ENCODE measurements around the gene TTLL9. TPM values are rescaled to one million over a fixed set of nuclear protein-coding genes. Genes with fewer than 3 reads are reported as not detected.

TTLL9 gene
- polyA plus RNA-seq, 3 donors: 0.21 TPM; not detected in 2

DNA sequence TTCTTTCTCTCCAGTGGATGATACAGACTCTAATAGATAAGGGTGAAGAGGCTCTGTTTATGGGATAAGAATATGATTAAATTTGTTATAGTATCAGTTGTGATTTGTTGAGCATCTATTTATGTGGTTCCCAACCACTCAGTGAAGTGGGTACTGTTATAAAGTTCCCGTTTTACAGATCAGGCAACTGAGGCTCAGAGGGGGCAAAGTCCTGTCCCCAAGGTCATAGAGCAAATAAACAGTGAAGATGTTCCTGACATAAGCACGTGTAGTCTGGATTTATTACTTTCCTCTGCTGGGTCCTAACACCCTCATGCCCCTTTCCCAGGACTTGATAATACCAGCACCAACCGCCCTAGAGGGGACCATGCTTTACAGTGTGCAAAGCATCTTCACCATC, 4.2 kb upstream of the TTLL9 start:
- H3K79me2 ChIP-seq (ENCODE audit: insufficient read depth, low read length): no peaks in the 10 kb centered on the region
- no peak overlapping the region for H3K4me3 ChIP-seq (replicated peaks in 1 of 3; ENCODE audit: low read depth in 2 of 3, low read length in 3 of 3)
- intact Hi-C loops (cut with micrococcal nuclease): no loop called here
- H2AFZ ChIP-seq (ENCODE audit: insufficient read depth, low read depth, low read length, poor library complexity, severe bottlenecking): no peak overlapping the region
- no peak overlapping the region for H3K4me2 ChIP-seq (replicated peaks; ENCODE audit: extremely low read depth, low read length, poor library complexity, severe bottlenecking)
- WGBS (ENCODE audit: insufficient coverage): 87% methylated on average over 2 of the region's 3 CpGs
- no peak for DNase-seq
- peaks cover 22 to 30% of the 10 kb centered on the region in 2 donors for H3K27me3 ChIP-seq (ENCODE audit: control insufficient read depth in 2 of 2, insufficient read depth in 2 of 2, low read length in 2 of 2)
- H3K4me1 Mint-ChIP-seq: peaks cover 24% of the 10 kb centered on the region
- H3K27me3 Mint-ChIP-seq (ENCODE audit: low read depth in 3 of 3): peaks cover 28 to 45% (median 38%) of the 10 kb centered on the region in 3 donors
- no peak overlapping the region for H3K4me3 Mint-ChIP-seq
- H3K9ac ChIP-seq (ENCODE audit: insufficient read depth, low read length, poor library complexity, severe bottlenecking): no peak overlapping the region
- no peak overlapping the region for H3K27ac ChIP-seq (ENCODE audit: low read depth in 1 of 2, low read length in 2 of 2)
- no peak overlapping the region for H3K27ac Mint-ChIP-seq
- peaks cover 0 to 15% (median 8%) of the 10 kb centered on the region in 7 donors for H3K9me3 Mint-ChIP-seq
- H4K20me1 ChIP-seq (ENCODE audit: insufficient read depth, low read length): no peaks in the 10 kb centered on the region
- peaks cover 0 to 16% of the 10 kb centered on the region in 2 donors for H3K9me3 ChIP-seq (replicated peaks in 1 of 2; ENCODE audit: control insufficient read depth in 1 of 2, insufficient read depth in 1 of 2, low read length in 2 of 2)
- no peaks in the 10 kb centered on the region for H3K36me3 ChIP-seq (replicated peaks in 1 of 2; ENCODE audit: control insufficient read depth in 1 of 2, insufficient read depth in 2 of 2, low read length in 2 of 2)
- H3K36me3 Mint-ChIP-seq: peaks cover 8 to 12% of the 10 kb centered on the region in 2 donors
- peaks cover 10 to 23% of the 10 kb centered on the region in 2 donors for H3K4me1 ChIP-seq (ENCODE audit: control insufficient read depth in 1 of 2, insufficient read depth in 2 of 2, low read length in 2 of 2)
- TF ChIP-seq, protein P1, sequence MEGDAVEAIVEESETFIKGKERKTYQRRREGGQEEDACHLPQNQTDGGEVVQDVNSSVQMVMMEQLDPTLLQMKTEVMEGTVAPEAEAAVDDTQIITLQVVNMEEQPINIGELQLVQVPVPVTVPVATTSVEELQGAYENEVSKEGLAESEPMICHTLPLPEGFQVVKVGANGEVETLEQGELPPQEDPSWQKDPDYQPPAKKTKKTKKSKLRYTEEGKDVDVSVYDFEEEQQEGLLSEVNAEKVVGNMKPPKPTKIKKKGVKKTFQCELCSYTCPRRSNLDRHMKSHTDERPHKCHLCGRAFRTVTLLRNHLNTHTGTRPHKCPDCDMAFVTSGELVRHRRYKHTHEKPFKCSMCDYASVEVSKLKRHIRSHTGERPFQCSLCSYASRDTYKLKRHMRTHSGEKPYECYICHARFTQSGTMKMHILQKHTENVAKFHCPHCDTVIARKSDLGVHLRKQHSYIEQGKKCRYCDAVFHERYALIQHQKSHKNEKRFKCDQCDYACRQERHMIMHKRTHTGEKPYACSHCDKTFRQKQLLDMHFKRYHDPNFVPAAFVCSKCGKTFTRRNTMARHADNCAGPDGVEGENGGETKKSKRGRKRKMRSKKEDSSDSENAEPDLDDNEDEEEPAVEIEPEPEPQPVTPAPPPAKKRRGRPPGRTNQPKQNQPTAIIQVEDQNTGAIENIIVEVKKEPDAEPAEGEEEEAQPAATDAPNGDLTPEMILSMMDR (IDR thresholded peaks at IDR 0.05): no peak

DNA sequence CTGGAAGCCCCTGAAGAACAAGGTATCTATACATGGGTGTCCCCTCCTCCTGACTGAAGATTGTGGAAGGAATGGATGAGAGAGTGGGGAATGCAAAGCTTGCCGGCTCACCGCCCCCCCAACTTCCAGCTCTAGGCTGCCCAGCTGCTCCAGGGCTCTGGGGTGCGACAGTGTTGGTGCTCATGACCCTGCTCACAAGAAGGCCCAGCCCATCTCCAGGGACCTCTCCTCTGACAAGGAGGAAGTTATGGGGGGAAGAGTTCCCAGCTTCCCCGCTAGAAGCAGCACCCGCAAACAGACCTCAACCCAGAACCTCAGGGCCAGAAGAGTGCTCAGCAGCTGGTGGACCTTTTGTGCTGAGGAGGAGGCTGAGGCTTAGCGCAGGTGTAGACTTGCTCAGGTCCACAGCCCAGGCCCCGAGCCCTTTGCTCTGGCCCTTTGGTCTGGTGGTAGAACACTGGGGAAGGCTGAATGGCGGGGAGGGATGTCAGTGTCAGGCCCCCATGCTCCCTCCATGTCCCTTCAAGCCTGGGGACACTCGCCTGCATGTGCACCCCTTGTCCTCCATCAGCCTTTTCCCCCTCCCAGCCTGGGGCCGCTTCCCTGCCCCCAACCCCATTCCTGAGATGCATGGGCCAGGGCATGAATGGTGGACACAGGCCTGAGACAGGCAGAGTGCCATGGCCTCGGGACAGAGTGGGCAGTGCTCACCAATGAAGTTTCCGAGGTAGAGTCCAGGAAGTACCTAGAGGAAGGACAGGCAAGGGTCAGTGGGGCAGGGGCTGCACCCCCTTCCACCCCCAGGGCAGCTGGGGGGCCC, 1.4 kb upstream of the TTLL9 start:
- intact Hi-C loops (cut with micrococcal nuclease): no loop called here
- Histone ChIP-seq H3K9me3 (replicated peaks in 1 of 2; ENCODE audit: control insufficient read depth in 1 of 2, insufficient read depth in 1 of 2, low read length in 2 of 2) (peaks cover 0 to 18% of the 10 kb centered on the region in 2 donors), H4K20me1 (ENCODE audit: insufficient read depth, low read length) (no peaks in the 10 kb centered on the region), H3K4me1 (ENCODE audit: control insufficient read depth in 1 of 2, insufficient read depth in 2 of 2, low read length in 2 of 2) (peaks cover 9 to 15% of the 10 kb centered on the region in 2 donors), H3K4me2 (replicated peaks; ENCODE audit: extremely low read depth, low read length, poor library complexity, severe bottlenecking) (peak overlapping the region; percentile 78), H3K27ac (ENCODE audit: low read depth in 1 of 2, low read length in 2 of 2) (no peak overlapping the region), H3K4me3 (replicated peaks in 1 of 3; ENCODE audit: low read depth in 2 of 3, low read length in 3 of 3) (no peak overlapping the region), H3K36me3 (replicated peaks in 1 of 2; ENCODE audit: control insufficient read depth in 1 of 2, insufficient read depth in 2 of 2, low read length in 2 of 2) (no peaks in the 10 kb centered on the region), H2AFZ (ENCODE audit: insufficient read depth, low read depth, low read length, poor library complexity, severe bottlenecking) (no peak overlapping the region), H3K9ac (ENCODE audit: insufficient read depth, low read length, poor library complexity, severe bottlenecking) (no peak overlapping the region), H3K79me2 (ENCODE audit: insufficient read depth, low read length) (no peaks in the 10 kb centered on the region), H3K27me3 (ENCODE audit: control insufficient read depth in 2 of 2, insufficient read depth in 2 of 2, low read length in 2 of 2) (peaks cover 28 to 42% of the 10 kb centered on the region in 2 donors)
- H3K27me3 Mint-ChIP-seq (ENCODE audit: low read depth in 3 of 3): peaks cover 35 to 51% (median 42%) of the 10 kb centered on the region in 3 donors
- H3K4me1 Mint-ChIP-seq: peaks cover 20% of the 10 kb centered on the region
- H3K9me3 Mint-ChIP-seq: peaks cover 0 to 13% (median 8%) of the 10 kb centered on the region in 7 donors
- no peak for DNase-seq
- H3K36me3 Mint-ChIP-seq: peaks cover 8 to 9% of the 10 kb centered on the region in 2 donors
- TF ChIP-seq, protein P1 (IDR thresholded peaks at IDR 0.05): no peak
- WGBS (ENCODE audit: insufficient coverage): 61% methylated on average over 4 of the region's 12 CpGs
- H3K27ac Mint-ChIP-seq: peak overlapping the region in 1 of 7 donors; percentile 74
- peak overlapping the region; percentile 69 to 84 for H3K4me3 Mint-ChIP-seq

Data from CD14-positive monocyte (primary cell).